ENCODE results near the gene AMN.

Gene AMN

GRCh38 chr14:102899516-102899900, 23.0 kb upstream of the AMN start:
- no peak for DNase-seq

GRCh38 chr14:102900631-102901571, 21.6 kb upstream of the AMN start:
- no peak for DNase-seq

GRCh38 chr14:102901633-102902032, 20.8 kb upstream of the AMN start:
- no peak for DNase-seq

GRCh38 chr14:102902086-102902485, 20.4 kb upstream of the AMN start:
- DNase-seq = no peak

- no peak for DNase-seq
Observed at GRCh38 chr14:102902523-102903247, 19.8 kb upstream of the AMN start.

- no peak for DNase-seq
Observed at GRCh38 chr14:102903248-102903888, 19.1 kb upstream of the AMN start.

GRCh38 chr14:102903889-102904512, 18.5 kb upstream of the AMN start:
- DNase-seq = no peak

GRCh38 chr14:102905116-102906108, 17.1 kb upstream of the AMN start:
- no peak for DNase-seq

- DNase-seq = no peak
Observed at GRCh38 chr14:102906616-102907302, 15.7 kb upstream of the AMN start.

GRCh38 chr14:102907303-102907844, 15.1 kb upstream of the AMN start:
- no peak for DNase-seq

GRCh38 chr14:102907980-102908730, 14.3 kb upstream of the AMN start:
- no peak for DNase-seq

- no peak for DNase-seq
Observed at GRCh38 chr14:102908766-102909455, 13.6 kb upstream of the AMN start.

GRCh38 chr14:102909462-102909861, 13.0 kb upstream of the AMN start:
- no peak for DNase-seq

- no peak for DNase-seq
Observed at GRCh38 chr14:102909911-102910310, 12.6 kb upstream of the AMN start.

GRCh38 chr14:102910442-102910841, 12.0 kb upstream of the AMN start:
- DNase-seq = no peak

- no peak for DNase-seq
Observed at GRCh38 chr14:102911541-102911951, 10.9 kb upstream of the AMN start.

GRCh38 chr14:102911991-102912761, 10.3 kb upstream of the AMN start:
- DNase-seq = no peak

- DNase-seq = no peak
Observed at GRCh38 chr14:102913341-102914211, 8.9 kb upstream of the AMN start.

Data from suppressor macrophage treated with lipopolysaccharide for 4 hours (primary cell).